Stimulated activated naive CD4-positive, alpha-beta T cell treated with Interleukin-2 at 50 U/mL for 16 hours (primary cell): ENCODE results near the gene CISTR.
"Not testable (repeated sequence)": the region's sequence is repeated elsewhere in the genome, so short reads cannot be mapped to it uniquely, and the experiment has no call there.

Experiments used
- DNase-seq: peaks from one replicate; lab custom pipeline; 2025; lab: John Stamatoyannopoulos, UW

CISTR gene

DNA sequence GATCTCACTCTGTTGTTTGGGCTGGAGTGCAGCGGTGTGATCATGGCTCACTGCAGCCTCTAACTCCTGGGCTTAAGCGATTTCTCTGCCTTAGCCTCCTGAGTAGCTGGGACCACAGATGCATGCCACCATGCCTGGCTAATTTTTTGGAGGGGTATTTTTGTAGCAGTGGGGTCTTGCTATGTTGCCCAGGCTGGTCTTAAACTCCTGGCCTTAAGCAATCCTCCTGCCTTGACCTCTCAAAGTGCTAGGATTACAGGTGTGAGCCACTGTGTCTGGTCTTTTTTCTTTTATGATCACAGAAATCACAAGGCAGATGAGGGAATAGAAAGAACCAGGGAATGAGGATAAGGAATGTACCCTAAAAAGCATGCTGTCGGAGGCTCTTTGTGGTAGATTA lies 11.0 kb upstream of the CISTR start:
- DNase-seq: not testable (repeated sequence)

DNA sequence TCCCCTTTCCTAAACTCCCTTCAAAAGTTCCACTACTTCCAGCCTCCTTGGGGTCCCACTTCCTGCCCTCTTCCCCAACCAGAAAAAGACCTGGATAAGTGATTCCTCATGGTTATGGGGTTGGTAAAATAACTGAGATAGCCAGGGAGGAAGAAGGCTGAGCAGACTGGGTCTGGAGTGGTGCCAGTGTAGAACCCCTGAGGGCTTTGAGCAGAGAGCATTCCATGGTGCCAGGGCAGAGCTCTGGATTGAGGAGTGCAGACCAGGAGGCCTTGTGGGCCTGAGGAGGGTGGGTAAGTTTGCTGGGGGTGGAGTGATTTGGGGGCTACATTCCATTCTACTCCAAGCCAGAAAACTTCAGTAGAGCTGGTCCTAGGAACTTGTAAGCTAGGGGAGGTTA lies 9.5 kb upstream of the CISTR start:
- no peak for DNase-seq

DNA sequence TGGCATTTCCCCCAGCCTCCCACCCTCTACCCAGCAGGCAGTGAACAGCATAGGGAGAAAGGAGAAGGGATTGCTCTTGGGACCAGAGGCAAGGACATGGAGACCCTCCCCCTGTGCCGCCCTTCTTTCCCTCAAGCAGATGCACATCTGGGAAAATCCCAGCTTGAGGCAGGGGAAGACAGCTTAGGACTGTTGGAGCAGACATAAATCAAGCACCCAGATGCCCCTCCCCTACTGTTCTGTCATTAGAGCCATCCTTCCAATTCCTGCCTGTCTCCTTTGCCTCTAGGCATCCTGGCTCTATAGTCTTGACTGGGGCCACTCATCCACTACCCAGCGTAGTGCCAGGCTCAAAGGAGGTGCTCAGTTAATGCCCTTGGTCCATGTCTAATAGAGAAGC lies 7.5 kb upstream of the CISTR start:
- DNase-seq: no peak

DNA sequence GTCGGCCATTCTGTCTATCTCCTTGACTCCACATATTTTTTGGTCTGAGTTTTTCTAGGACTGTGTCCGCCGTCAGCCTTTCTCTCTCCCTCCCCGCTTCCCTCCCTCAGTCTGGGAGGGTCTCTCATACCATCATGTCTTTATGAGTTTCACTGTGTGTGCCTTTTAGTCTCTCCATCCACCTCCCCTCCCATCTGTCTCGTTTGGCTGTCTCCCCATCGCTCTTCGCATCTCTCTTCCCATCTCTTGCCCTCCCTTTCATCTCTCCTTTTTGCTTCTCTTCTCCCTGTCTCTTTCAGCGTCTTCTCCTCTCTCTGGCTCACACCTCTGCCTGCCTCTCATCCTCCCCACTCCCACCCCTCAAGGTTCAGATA lies 6.9 kb upstream of the CISTR start:
- no peak for DNase-seq

DNA sequence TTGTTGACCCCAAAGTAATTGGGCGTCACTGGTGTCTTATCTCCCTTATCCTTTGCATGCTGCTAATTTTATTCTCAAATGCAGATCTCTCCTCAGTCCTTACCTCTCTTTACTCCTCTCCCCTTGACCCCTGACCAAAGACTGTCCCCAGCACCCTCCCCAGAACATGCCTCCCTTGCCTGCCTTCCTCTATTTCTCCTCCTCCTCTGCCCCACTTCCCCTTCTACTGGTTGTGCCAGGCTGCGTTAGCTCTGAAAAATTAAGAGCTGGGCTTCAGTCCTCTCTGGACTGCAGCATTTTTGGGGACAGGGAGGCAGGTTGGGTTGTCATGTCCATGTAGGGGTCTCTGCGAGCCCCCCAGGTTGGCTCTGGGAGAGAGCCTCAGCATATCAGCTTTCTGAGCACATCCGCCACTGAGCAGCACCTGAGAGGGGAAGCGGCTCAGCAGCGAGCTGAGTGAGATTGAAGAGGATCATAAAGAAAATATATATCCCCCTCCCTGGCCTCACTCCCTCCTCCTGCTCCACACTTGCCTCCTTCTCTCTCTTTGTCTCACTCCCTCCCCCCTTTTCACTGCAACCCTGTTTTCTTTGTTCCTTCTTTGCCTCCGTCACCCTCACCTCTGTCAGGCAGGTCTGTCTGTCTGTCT lies 6.4 kb upstream of the CISTR start:
- DNase-seq: no peak

DNA sequence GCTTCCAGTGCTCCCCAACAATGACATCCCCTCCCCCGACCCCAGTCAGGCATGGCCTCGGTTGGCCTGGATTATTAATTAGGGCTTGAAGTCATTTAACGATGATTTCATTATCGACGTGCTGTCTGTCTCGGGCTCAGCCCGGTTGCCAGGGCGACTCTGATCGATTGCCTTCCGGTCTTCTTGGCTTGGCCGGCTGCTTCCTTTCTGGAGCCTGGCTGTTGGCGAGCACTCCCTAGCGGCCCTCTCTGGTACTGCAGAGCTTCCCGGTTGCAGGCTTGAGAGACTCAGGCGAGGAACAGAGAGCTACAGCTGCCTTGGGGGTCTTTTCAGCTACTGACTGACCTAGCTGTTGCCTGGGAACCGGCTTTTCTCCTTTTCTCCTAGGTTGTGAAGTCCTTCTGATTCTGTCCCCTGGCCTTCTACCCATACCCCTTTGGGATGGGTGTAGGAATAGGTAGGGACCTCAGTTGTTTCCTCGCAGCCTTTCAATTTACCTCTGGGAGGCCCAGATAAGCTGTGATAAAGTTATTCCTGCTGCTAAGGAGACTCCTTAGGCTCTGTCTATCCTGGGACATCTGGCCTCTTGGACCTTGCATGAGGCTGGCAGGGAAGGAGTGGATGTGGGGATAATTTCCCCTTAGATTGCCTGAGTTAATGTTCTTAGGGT lies 5.5 kb upstream of the CISTR start:
- DNase-seq: peak; percentile 72

DNA sequence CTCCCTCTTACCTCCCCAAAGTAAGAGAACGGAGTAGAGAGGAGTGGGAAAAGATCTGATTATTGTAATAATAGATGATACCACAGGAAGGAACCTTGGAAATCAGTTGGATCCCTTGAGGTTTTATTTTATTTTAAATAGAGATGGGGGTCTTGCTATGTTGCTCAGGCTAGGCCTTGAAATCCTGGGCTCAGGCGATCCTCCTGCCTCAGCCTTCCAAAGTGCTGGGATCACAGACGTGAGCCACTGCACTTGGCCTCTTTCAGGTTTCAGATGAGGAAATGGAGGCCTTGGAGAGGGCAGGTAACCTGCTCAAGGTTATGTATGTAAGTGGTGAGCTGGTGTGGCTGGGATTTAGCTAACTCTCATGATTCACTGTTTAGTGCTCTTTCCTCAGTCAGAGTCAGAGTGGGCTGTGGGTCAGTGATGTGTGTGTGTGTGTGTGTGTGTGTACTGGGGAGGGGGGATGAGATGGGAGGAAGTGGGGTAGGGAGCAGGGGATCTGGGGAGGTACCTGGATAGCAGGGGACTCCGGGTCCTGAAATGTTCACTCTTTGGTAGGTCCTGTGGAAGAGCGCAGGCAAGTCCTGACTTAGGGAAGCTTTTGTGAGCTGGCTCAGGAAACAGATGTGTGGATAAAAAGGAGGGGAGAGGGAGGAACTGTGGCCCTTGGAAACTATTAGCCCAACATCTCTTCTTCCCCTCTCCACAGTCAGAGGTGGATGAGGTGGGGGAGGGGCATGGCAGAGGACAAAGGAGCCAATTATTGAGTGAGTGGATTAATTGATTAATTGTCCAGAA lies 4.7 kb upstream of the CISTR start:
- no peak for DNase-seq

DNA sequence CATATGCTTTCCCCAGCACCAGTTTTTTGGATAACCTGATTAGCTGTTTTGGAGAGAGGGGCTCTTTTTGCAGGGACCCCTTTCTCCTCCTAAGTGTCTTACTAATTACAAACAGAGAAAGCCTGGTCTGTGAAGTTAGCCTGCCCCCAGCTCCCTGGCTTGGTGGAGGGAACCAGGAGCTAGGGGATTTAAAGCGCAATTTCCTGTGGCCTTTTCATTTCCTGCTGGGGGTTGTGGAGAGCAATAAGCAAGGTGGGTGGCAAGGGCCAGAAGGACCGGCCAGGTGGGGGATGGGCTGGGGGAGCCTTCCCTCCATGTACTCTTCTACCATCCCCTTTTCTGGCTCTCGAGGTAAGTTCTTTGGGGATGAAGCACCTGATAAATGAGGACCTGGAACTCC lies 4.1 kb upstream of the CISTR start:
- no peak for DNase-seq

DNA sequence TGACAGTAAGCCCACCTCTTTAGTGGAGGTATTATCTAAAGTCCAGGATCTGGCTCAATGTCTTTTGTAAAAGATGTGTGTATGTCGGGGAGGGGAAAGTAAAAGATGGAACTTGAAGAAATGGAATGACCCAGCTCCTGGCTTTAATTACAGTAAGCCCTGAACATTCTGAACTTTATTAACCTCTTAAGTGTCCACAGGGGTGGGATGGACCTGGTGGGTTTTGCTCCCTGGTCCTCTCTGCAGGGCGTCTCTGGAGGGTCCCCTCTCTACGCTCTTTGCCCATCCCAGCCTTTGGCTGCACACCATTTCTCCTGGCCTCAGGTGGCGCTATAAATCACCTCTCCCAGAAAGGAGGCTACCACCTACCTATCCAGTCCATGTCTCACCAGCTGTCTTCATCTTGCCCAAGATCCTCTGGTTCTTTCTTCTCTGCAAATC lies 3.7 kb upstream of the CISTR start:
- no peak for DNase-seq

DNA sequence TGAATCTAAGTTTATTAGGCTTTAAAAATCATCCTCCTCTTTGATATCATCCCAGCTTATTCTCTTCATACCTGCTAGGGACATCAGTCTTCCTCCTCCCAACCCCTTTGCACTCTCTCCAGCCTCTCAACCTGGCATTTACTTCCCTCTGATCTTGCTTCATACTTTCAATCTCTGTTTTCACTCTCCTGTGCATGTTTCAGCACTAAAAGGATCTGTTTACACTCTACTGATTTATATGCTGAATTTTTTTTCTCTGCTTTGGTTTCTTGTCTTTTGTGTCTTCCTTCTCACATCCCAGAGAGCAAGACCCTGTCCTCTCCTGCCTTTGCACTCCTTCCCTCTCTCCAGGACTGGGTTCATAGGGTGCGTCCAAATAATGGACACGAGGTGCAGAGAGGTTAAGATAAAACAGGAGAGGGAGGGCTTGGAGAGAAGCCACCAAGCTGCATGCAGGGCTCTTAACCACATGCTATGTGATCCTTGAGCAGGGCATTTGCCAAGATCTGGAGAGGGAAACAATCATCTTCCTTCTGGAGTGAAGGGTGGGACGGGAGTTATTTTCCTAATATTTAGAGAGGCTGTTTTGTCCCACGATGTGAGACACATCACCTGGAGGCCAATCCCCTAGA lies 3.0 kb upstream of the CISTR start:
- DNase-seq: no peak

DNA sequence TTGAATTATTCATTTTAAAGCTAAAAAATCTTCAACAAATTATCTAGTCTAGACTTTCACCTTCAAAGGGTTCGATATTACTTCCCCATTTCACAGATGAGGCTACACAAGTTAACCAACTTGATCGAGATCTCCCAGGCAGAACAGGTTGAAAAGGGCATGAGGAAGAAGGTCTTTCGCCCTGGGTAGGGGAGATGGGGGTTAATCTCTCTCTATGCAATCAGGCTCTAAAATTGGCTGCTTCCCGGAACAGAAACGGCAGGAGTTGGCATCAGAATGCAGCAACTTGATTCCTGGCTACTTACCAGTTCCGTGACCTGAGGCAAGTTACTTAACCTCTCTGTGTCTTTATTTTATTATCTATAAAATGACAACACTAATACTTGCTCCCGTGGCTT lies 2.4 kb upstream of the CISTR start:
- no peak for DNase-seq

DNA sequence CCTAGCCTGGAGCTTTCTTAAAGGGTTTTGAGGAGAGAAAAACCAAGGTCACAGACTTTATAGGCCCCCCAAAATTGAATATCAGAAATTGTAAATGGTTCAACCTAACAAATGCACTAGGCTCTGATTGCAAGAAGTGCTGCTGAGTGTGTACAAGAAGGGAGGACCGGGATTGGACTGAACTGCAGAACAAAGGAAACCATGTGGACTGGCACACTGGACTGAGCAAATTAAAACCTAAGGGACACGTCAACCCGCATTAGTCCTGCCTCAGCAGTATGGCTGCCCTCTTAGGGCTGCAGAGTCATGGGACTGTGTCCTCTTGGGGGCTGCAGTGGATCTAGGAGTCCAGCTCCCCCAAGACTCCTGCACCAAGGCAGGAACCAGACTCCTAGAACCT lies 842 bp upstream of the CISTR start:
- no peak for DNase-seq

DNA sequence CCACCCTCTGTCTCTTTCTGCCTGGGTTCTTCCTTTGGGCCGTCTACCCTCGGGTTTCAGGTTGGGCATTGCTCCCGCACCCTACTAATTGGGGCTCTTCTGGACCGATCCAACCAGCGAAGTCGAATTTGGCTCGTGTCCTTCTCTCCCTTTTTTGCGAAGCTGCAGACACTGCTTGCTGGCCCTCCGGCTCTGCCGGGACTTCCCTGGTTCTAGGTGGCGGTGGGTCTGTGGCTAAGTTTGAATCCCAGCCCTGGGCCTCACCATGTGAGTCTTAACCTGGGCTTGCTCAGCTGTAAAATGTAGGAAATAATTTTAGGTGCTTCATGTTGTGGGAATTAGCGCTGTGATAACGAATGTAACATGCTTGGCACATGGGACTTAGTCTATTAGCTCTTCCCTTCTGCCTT lies 418 bp upstream of the CISTR start:
- no peak for DNase-seq

DNA sequence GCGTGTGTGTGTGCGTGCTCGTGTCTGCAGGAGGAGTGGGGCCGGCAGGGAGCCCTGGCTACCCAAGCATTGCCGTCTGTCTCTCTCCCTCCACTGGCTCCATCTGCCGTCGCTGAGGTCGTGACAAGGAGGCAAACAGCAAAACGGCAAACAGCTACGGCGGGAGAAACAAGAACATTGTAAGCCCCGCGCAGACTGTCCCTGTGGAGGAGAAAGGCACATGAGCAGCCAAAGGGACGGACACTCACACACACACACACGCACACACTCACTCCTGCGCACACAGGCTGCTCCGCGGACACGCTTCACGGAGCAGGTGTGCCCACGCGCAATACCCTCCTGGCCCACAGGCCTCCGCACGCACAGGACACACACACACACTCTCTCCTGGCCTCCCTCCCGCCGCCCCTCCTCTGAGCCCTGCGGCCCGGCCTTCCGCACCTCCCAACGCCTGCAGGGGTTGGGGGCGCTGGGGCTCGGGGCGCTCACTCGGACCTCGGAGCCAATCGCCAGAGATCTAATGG lies 905 bp downstream of the CISTR start:
- DNase-seq: peak; percentile 37

DNA sequence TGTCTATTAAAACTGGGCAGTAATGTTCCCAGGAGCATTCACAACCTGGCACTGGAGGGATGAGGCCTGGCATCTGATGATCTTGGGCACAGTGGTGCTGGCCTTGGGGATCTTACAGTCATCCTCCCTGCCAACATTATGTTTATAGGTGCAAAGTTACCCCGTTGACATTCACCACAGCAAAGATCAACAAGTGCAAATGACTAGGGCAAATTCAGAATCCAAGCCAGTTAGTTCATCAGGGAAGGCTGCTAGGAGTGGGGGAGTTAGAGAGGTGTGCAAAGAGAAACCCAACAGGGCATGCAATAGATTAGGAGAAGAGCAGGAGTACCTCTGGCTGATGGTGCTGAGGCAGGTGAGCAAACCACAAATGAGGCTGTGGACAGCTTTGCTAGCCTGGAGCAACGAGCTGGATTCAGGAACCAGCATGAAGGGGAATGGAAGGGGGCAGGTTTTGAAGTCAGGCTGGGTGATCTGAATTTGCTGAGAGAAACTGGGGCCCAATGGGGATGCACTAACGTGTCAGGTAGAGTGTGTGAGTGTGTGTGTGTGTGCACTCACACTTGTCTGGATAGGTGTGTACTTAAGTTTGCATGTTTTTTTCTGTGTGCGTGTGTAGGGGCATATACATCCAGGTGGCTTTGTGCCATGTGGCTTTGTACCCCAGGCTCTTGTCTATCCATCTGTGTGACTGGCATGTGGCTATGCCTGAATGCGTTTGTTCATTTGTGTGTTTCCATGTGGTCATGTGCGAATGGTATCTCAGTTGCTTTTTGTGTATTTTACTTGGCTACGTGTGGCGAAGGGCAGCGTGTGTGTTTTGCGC lies 1.6 kb downstream of the CISTR start:
- DNase-seq: no peak

DNA sequence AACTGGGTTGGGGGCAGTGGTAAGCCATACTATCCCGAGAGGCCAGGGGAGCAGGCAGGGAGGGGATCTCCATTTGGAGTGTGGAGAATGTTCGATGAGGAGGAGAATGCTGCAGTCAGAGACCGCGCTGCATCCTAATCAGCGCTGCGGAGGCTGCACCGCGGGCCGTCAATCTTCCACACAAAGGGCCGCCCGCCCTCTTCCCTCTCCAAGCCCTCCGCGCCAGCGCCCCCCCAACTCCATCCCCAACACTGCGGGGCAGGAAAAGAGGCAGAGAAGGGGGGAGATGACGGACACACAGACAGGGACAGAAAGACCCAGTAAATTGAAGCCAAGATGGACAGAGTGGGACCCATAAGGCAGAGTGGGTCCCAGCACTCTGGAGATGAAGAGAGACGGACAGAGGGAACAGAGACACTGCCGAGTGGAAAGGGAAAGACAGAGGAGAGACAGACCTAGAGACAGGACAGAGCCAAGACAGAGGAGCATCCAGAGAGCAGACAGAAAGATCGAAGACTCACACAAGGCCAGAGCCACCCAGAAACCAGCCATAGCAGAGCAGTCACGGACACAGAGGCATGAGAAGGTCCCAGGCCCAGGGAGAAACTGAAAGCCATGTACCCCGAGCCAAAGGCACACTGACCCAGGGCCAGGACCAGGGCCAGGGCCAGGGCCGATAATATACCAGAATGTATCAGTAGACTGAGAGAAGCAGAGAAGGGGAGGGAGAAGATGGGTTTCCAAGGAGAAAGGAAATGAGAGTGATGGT lies 3.5 kb downstream of the CISTR start:
- no peak for DNase-seq

DNA sequence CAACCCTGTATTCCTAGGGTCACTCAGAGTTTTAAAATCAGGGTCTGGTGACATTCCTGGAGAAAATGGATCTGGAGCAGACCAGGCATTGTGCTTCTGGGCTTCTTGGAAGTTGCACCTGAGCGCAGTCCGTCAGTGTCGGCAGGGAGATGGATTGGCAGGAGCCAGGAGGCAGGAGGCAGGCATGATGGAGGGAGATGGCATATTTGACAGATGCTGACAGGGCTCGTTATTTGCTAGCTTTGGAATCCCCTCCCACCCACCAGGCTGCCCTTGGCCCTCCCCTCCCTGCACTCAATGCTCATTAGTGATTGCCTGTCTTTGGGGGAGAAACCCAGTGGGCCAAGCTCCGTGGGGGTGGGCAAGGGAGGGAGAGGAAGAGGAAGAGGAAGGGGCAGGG lies 4.7 kb downstream of the CISTR start:
- DNase-seq: no peak

DNA sequence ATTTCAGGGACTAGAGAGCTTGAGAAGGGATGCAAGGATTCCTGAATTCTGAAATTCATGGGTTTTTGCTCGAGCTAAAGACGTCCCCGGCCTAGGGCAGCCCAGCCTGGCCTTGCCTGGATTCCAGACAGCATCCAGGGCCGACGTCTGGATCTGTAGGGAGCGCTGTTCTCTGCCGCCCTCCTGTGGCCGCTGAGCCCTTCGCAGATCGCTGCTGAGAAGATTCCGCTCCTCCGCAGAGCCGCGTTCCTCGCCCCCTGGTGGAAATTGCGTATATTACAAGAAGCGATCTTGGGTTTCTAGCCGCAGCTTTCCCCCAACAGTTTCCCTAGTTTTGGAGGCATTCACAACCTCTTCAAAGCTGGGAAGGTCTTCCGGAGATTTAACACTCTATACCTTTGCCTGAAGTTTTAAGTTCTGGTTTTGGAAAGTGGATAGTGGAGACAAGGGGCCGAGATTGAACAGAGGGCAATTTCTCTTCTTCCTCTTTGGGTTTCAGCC lies 5.1 kb downstream of the CISTR start:
- peak; percentile 79 for DNase-seq

DNA sequence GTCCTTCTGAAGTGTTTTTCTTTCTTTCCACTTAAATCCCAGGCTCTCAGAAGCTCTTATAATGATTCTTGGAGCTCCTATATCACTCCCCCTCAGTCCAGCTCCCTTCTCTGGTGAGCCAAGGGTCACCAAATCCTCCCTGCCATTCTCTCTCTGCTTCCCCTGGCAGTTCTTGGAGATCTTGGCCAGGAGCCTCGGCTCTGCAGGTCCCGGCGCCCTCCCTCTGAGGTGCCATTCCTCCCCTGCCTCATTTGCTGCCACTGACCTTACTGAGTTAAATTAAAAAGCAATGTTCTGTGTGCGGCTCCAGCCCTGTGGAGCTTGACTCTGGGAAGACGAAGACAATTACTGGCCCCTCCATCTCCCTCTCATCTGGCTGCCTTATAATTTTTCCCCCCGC lies 7.0 kb downstream of the CISTR start:
- DNase-seq: no peak

DNA sequence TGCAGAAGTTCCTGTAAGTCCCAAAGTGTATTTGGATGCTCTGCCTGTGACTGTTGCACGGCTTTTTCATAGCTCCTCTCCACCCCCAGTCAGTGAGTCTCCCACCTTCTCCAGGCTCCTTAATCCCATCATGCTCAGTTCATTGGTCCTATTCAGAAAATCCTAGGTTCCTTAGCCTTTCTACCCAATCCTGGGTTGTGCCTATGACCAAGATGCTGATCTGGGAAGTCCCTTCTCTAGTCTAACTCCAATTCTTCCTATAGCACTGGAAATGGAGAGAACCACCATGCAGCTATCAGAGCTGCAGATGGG lies 7.7 kb downstream of the CISTR start:
- DNase-seq: no peak
